Upper lobe of left lung (tissue), 4 donors: ENCODE data around the gene CMTM8.

ENCODE experiments used
- EP300 ChIP-seq, 4 donors: sonication (generic); formaldehyde crosslinking; IDR thresholded peaks; one replicate each; pipeline ENCODE4 v1.5.1; 2017; ENCODE audit warnings: antibody characterized with exemption in 4 of 4, control low read depth in 2 of 4
- POLR2A ChIP-seq, 4 donors: fragments of 450-650 bp; IDR thresholded peaks; one replicate each; pipeline ENCODE4 v1.5.1; 2016 to 2017; ENCODE audit warnings: antibody characterized with exemption in 4 of 4, mild to moderate bottlenecking in 2 of 4
- TF ChIP-seq, protein P1 (sequence below), 6 experiments: fragments of 450-650 bp in 4 of 6; fragments of 200-600 bp in 2 of 6; sonication (generic) in 2 of 6; IDR thresholded peaks; one replicate each; pipeline ENCODE4 v1.5.1; 2016 to 2019; ENCODE audit warnings: antibody characterized with exemption in 6 of 6

DNA sequence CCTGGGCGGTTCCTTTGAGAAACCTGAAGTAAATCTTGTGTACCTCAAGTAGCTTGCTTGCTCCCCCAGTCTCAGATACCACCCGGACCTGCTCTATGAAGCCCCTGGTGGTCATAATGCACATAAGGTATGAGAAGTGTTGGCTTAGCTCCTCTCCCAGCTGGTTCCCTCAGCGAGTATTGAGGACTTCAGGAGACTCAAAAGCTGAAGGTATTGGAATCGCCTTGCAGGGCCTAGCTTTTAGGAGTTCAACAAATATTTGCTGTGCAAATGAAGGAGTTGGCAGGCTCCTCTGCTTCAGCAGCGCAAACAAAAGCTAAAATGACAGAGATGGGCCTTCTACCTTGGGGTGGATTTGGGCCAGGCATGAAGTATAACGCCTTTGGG is 1.7 kb downstream of the CMTM8 start:
- TF ChIP-seq, protein P1, sequence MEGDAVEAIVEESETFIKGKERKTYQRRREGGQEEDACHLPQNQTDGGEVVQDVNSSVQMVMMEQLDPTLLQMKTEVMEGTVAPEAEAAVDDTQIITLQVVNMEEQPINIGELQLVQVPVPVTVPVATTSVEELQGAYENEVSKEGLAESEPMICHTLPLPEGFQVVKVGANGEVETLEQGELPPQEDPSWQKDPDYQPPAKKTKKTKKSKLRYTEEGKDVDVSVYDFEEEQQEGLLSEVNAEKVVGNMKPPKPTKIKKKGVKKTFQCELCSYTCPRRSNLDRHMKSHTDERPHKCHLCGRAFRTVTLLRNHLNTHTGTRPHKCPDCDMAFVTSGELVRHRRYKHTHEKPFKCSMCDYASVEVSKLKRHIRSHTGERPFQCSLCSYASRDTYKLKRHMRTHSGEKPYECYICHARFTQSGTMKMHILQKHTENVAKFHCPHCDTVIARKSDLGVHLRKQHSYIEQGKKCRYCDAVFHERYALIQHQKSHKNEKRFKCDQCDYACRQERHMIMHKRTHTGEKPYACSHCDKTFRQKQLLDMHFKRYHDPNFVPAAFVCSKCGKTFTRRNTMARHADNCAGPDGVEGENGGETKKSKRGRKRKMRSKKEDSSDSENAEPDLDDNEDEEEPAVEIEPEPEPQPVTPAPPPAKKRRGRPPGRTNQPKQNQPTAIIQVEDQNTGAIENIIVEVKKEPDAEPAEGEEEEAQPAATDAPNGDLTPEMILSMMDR (IDR thresholded peaks at IDR 0.05) = peak in 5 of 6 experiments; percentile 19 to 48 (median 33)
- TF ChIP-seq POLR2A (IDR thresholded peaks at IDR 0.05) = no peak
- no peak for TF ChIP-seq EP300 (IDR thresholded peaks at IDR 0.05)
